ENCODE measurements around the gene LRIT2. TPM values are rescaled to one million over a fixed set of nuclear protein-coding genes. Genes with fewer than 3 reads are reported as not detected.
"Not testable (repeated sequence)": the region's sequence is repeated elsewhere in the genome, so short reads cannot be mapped to it uniquely, and the experiment has no call there.

Gene LRIT2
- total RNA-seq, 2 donors from 2014 or later, result not detected

DNA sequence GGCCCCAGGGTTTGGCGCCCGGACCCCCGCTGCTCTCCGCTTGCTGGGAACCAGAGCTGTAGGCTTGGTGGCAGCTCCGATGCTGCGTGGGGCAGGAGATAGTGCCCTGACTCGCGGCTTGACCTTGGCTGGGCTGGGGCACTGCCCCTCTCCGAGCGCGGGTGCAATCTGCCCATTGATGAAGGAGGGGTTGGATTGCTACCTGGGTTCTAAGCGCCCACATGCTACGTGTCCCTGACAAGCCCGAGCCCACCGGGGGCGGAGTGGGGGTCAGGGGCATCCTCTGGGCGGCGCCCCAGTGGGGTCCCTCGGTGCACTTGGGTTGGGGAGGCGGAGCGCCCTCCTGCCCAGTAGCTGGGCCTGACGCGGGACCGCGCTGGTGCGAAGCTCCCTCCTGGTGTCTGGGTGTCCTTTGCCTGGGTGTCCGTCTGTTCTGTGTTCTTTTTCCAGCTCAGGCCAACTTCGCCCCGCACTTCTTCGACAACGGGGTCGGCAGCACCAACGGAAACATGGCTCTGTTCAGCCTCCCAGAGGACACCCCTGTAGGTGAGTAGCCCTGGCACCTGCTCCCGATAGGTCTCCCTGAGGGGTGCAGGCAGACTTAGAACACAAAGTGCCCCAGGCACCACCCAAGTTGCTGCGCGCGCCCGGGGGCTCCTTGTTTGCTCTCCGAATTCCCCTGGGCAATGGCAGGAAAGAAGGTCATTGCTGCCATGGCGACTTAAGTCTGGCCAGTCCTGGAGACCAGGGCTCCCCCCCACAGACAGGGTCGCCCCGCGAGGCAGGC, 30.1 kb downstream of the LRIT2 start:
- Mint-ChIP-seq H3K27ac (peak overlapping the region; percentile 32), H3K4me3 (peak overlapping the region; percentile 52)

DNA sequence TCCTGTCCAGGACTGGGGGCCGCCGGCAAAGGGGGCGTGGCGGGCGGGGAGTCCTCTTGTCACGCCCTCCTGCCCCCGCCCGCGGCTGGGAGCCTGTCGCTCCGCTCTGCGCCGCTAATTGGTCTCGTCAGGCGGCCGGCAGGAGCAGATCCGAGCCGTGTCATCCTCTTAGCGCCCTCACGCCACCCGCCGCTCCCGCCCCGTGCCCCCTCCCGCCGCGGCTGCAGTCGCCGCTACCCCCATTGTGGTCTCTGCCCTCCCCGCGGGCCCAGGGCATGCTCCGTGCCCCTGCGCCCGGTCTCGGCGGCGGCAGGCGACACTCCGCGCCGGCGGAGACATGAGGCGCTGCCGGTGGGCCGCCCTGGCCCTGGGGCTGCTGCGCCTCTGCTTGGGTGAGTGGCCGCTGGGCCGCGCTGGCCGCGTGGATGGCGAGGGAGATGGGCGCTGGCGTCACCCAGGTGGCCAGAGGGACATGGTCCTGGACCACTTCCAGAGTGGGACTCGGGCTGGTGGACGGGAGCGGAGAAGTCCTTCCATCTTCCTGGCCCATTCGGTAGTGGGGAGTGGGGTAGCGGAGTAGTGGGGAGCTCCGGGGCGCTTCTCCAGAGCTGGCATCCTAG, 30.8 kb downstream of the LRIT2 start, which contains the start of gene CDHR1:
CDHR1 (plus strand) TSS at position 114 of the 620 bp plus-strand sequence; CDS start at position 338, 224 bp downstream.
- H3K9me3 ChIP-seq (ENCODE audit: control insufficient read depth, low read length, poor library complexity, severe bottlenecking), result no peaks in the 10 kb centered on the region
- Mint-ChIP-seq H3K4me3 (peak within 1 kb of the TSS; percentile 57), H3K27me3 (peaks cover 57% of the 10 kb centered on the region), H3K27ac (no peak within 1 kb of the TSS), H3K36me3 (ENCODE audit: low read depth) (peaks cover 8% of the 10 kb centered on the region), H3K4me1 (peaks cover 17% of the 10 kb centered on the region)
- DNase-seq, result peak in 1 of 3 donors; percentile 15
- peak; percentile 67 for ATAC-seq

More for the DNA sequence above, 30.1 kb downstream of the LRIT2 start:
- H3K9me3 ChIP-seq (ENCODE audit: control insufficient read depth, low read length, poor library complexity, severe bottlenecking), result no peaks in the 10 kb centered on the region
- H3K36me3 Mint-ChIP-seq (ENCODE audit: low read depth), result peaks cover 8% of the 10 kb centered on the region
- DNase-seq (no peak), ATAC-seq (no peak)
- peaks cover 58% of the 10 kb centered on the region for H3K27me3 Mint-ChIP-seq
- peaks cover 18% of the 10 kb centered on the region for H3K4me1 Mint-ChIP-seq

DNA sequence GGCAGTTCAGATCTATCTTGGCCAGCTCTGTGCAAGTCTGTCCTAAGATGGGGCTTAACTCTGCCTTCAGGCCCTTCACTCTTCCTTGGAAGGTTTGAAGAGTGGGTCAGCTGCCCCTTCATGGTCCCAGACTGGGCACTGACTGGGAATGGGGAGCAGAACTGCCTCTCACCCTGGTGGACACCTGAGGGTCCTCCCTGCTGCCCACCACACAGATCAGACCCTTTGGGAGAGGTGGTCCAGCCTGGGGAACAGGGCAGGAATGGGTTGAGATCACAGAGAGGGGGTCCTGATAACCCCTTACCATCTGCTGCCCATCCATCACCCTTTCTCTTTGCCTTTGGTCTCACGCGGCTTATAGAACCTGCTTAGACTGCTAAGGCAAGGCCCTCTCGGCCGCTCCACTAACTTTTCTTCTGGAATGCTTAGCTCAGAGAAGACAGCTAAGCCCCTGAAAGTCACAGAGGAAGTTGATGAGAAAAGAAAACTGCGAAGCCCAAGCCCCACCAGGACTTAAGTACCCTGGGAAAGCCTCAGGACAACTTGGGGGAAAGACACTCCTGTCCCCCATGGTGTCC, 31.4 kb downstream of the LRIT2 start:
- Mint-ChIP-seq H3K4me3 (peak overlapping the region; percentile 31), H3K27ac (no peak overlapping the region), H3K27me3 (peaks cover 57% of the 10 kb centered on the region), H3K4me1 (peaks cover 17% of the 10 kb centered on the region), H3K36me3 (ENCODE audit: low read depth) (peaks cover 8% of the 10 kb centered on the region)
- ATAC-seq (no peak), DNase-seq (no peak)
- no peaks in the 10 kb centered on the region for H3K9me3 ChIP-seq (ENCODE audit: control insufficient read depth, low read length, poor library complexity, severe bottlenecking)

DNA sequence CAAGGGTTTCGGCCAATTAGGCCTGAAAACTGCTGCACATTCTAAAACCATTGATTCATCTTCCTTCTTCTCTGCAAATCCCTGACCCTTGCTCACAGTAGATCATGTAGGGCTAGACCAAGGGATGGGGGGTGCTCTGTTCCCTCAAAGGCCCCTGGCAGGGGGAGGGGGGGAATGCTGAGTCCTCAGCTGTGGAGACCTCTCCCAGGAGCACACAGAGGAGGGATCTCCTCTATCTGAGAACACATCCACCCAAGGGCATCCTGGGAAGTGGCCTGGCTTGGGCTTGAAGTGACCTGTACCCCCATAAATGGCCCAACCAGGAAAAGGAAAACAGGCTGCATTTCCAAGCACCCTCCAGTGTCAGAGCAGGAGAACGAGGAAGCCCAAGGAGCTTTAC, 32.0 kb downstream of the LRIT2 start:
- Mint-ChIP-seq H3K27ac (no peak overlapping the region), H3K4me3 (peak overlapping the region; percentile 57), H3K4me1 (peaks cover 14% of the 10 kb centered on the region), H3K27me3 (peaks cover 53% of the 10 kb centered on the region), H3K36me3 (ENCODE audit: low read depth) (peaks cover 4% of the 10 kb centered on the region)
- DNase-seq, result no peak
- no peak for ATAC-seq
- no peaks in the 10 kb centered on the region for H3K9me3 ChIP-seq (ENCODE audit: control insufficient read depth, low read length, poor library complexity, severe bottlenecking)

DNA sequence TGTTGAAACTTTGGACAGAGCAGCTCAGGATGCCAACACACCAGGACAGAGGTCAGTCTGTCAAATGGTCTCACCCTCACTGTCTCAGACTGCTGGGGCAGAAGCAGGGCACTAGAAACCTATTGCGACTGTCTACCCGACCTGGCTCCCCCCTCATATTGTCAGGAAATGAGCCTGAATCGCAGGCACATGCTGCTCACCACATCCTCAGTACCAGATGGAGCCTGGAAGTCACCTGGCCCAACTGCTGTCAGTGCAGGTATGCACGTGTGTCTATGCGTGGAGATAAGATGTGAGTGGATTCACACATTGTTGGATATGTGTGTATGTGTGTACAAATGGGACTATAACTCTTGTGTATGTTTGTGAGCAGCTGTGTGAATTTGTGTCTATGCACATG, 34.2 kb downstream of the LRIT2 start:
- Mint-ChIP-seq H3K27me3 (peaks cover 30% of the 10 kb centered on the region), H3K36me3 (ENCODE audit: low read depth) (no peaks in the 10 kb centered on the region), H3K4me3 (peak overlapping the region; percentile 43), H3K27ac (no peak overlapping the region), H3K4me1 (peaks cover 13% of the 10 kb centered on the region)
- no peaks in the 10 kb centered on the region for H3K9me3 ChIP-seq (ENCODE audit: control insufficient read depth, low read length, poor library complexity, severe bottlenecking)
- no peak for DNase-seq
- peak; percentile 78 for ATAC-seq

DNA sequence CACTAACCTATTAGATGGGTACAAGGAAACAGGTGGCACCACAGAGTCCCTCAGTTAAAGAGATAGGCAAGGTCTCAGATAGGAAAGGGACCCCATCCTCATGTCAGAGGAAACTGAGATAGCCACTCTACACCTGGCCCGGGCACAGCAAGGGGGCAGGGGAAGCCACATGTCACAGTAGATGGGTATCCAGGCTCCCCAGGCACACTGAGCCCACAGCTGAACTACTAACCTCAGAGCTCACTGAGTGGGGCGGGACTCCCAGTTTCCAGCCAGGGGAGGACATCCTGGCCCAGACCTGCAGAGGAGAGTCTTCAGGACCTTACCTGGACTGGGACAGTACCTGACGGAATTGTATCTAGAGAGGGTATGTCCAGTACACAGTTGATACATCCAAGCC, 34.7 kb downstream of the LRIT2 start:
- no peaks in the 10 kb centered on the region for H3K36me3 Mint-ChIP-seq (ENCODE audit: low read depth)
- peaks cover 13% of the 10 kb centered on the region for H3K4me1 Mint-ChIP-seq
- DNase-seq (no peak), ATAC-seq (peak; percentile 8)
- no peak overlapping the region for H3K4me3 Mint-ChIP-seq
- no peak overlapping the region for H3K27ac Mint-ChIP-seq
- peaks cover 26% of the 10 kb centered on the region for H3K27me3 Mint-ChIP-seq
- no peaks in the 10 kb centered on the region for H3K9me3 ChIP-seq (ENCODE audit: control insufficient read depth, low read length, poor library complexity, severe bottlenecking)

DNA sequence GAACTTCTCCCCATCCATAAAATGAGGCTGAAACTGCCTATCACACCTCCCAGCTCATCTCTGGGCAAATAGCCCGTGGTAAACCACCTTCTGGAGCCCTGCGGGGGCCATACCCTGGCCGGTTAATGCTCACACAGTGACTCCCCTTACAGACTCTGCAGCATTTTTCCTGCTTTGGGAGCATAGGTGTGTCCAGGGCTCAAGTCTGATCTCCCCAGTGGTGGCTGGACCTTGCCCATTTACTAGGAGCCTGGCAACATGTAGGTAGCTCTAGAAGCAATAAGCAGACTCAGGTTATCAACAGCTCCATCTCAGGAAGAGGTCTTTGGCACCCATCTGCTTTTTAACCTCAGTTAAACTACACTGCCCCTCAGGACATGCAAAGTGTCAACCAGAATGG, 36.5 kb downstream of the LRIT2 start:
- no peak overlapping the region for H3K4me3 Mint-ChIP-seq
- peaks cover 13% of the 10 kb centered on the region for H3K4me1 Mint-ChIP-seq
- DNase-seq, result no peak
- no peaks in the 10 kb centered on the region for H3K36me3 Mint-ChIP-seq (ENCODE audit: low read depth)
- peaks cover 20% of the 10 kb centered on the region for H3K27me3 Mint-ChIP-seq
- no peaks in the 10 kb centered on the region for H3K9me3 ChIP-seq (ENCODE audit: control insufficient read depth, low read length, poor library complexity, severe bottlenecking)
- no peak for ATAC-seq
- no peak overlapping the region for H3K27ac Mint-ChIP-seq

DNA sequence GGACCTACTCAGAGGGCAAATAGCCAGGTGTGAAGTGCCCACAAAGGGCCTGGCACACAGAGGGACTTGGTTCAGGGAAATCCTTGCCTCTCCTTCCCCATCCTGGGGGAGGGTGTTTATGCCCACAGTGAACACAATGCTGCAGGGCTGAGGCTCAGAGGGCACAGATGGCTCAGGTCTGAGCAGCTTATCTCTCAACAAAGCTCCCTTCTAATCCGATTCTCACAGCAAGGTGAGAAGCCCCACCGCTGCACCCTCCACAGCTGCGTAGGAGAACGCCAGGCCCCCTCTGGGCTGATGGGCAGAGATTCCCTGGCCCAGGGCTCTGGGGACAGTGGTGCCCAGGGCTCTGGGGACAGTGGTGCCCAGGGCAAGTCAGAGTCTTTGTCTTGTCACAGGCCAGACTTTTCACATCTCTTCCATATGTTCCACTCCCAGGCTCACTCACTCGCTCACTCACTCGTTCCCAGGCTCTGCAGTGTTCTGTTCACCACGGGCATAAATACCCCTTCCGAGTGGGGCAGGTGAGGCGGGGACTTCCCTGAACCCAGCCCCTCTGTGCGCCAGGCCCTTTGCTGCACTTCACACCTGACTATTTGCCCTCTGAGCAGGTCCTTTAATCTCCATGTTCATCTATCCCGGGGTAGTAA, 39.7 kb downstream of the LRIT2 start:
- Mint-ChIP-seq H3K36me3 (ENCODE audit: low read depth) (no peaks in the 10 kb centered on the region), H3K27me3 (no peaks in the 10 kb centered on the region), H3K4me1 (peaks cover 4% of the 10 kb centered on the region), H3K27ac (no peak overlapping the region), H3K4me3 (no peak overlapping the region)
- DNase-seq, result no peak
- H3K9me3 ChIP-seq (ENCODE audit: control insufficient read depth, low read length, poor library complexity, severe bottlenecking), result no peaks in the 10 kb centered on the region
- no peak for ATAC-seq

DNA sequence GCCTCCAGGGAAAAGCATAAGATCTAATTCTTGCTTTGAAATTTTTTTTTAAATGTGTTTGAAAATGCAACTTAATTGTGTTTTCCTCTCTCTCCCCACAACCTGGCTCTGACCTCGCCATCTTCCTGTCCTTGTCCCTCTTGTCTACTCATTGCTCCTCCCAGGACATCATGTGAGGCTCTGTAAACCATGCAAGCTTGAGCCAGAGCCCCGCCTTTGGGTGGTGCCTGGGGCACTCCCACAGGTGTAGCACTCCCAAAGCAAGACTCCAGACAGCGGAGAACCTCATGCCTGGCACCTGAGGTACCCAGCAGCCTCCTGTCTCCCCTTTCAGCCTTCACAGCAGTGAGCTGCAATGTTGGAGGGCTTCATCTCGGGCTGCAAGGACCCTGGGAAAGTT, 40.8 kb downstream of the LRIT2 start:
- Mint-ChIP-seq H3K36me3 (ENCODE audit: low read depth) (no peaks in the 10 kb centered on the region), H3K27me3 (no peaks in the 10 kb centered on the region), H3K27ac (peak overlapping the region; percentile 27), H3K4me3 (no peak overlapping the region), H3K4me1 (no peaks in the 10 kb centered on the region)
- DNase-seq (no peak), ATAC-seq (no peak)
- no peaks in the 10 kb centered on the region for H3K9me3 ChIP-seq (ENCODE audit: control insufficient read depth, low read length, poor library complexity, severe bottlenecking)

DNA sequence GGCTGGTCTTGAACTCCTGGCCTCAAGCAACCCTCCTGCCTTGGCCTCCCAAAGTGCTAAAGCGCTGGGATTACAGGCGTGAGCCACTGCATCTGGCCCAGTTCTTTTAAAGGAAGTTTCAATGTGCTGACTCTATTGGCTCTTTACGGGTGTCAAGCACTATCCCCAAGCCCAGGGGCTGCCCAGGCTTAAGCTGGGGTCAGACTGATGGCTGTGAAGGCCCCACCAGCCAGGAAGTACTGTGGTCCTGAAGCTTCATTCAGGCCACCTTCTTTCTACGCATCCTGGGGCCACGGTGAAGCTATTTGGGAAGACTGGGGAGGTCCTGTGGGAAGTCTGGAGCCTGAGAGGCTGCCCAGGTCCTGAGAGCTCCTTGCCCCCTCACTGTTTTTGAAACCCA, 43.7 kb downstream of the LRIT2 start:
- H3K4me3 Mint-ChIP-seq, result no peak overlapping the region
- ATAC-seq, result no peak
- H3K4me1 Mint-ChIP-seq, result peaks cover 3% of the 10 kb centered on the region

DNA sequence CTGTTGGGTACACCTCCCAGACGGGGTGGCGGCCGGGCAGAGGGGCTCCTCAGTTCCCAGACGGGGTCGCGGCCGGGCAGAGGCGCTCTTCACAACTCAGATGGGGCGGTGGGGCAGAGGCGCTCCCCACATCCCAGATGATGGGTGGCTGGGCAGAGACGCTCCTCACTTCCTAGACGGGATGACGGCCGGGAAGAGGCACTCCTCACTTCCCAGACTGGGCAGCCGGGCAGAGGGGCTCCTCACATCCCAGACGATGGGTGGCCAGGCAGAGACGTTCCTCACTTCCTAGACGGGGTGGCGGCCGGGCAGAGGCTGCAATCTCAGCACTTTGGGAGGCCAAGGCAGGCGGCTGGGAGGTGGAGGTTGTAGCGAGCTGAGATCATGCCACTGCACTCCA, 45.0 kb downstream of the LRIT2 start:
- H3K9me3 ChIP-seq (ENCODE audit: control insufficient read depth, low read length, poor library complexity, severe bottlenecking); ATAC-seq; H3K27ac Mint-ChIP-seq; DNase-seq; H3K4me1 Mint-ChIP-seq; H3K36me3 Mint-ChIP-seq (ENCODE audit: low read depth); H3K27me3 Mint-ChIP-seq; H3K4me3 Mint-ChIP-seq: not testable (repeated sequence)

More for the DNA sequence above, 43.7 kb downstream of the LRIT2 start:
- Mint-ChIP-seq H3K36me3 (ENCODE audit: low read depth) (no peaks in the 10 kb centered on the region), H3K27me3 (no peaks in the 10 kb centered on the region), H3K27ac (no peak overlapping the region)
- H3K9me3 ChIP-seq (ENCODE audit: control insufficient read depth, low read length, poor library complexity, severe bottlenecking), result no peaks in the 10 kb centered on the region
- no peak for DNase-seq

DNA sequence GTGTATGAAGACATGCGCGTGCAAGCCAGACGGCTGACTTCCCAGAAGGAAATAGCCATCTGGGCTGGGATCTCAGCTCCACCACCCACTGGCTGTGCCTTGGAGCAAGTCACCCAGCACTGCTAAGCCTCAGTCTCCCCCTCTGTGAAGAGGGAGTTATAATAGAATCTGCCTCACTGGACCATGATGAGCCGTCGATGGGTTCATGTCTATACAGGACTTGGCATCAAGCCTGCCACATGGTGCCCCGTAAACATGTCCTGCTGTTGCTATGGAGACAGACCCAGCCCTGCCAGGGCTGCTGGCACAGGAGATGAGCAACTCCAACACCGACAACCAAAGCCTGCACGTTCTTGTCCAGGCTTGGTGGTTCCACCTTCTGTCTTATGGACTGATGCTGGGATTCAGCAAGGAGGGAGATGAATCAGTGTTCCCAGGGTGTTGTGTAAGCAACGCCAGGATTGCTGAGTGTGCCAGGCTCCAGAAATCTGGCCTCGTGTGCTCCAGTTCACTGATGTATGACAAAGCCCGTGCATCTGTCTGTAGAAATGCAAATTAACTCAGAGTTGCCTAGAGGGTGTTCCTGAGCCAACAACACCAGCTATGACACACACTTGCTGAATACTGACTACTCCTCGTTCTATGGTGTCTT, 46.2 kb downstream of the LRIT2 start:
- H3K4me1 Mint-ChIP-seq, result peaks cover 5% of the 10 kb centered on the region
- no peaks in the 10 kb centered on the region for H3K27me3 Mint-ChIP-seq
- no peaks in the 10 kb centered on the region for H3K36me3 Mint-ChIP-seq (ENCODE audit: low read depth)
- DNase-seq (peak in 1 of 3 donors; percentile 15), ATAC-seq (peak; percentile 72)
- no peaks in the 10 kb centered on the region for H3K9me3 ChIP-seq (ENCODE audit: control insufficient read depth, low read length, poor library complexity, severe bottlenecking)
- no peak overlapping the region for H3K4me3 Mint-ChIP-seq
- no peak overlapping the region for H3K27ac Mint-ChIP-seq

DNA sequence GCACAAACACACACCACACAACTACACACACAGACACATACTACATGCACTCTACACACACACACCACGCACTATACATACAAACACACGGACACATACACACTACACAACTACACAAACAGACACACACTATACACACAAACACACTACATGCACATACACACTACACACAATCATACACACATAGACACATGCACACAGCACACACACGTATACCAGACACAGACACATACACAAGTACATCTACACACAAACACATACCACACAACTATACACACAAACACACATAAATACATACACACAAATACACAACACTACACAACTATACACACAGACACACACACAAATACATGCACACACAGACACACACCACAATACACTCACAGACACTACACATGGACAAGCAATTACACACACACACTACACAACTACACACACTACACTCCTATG, 47.2 kb downstream of the LRIT2 start:
- H3K27ac Mint-ChIP-seq, result no peak overlapping the region
- no peak overlapping the region for H3K4me3 Mint-ChIP-seq
- no peaks in the 10 kb centered on the region for H3K9me3 ChIP-seq (ENCODE audit: control insufficient read depth, low read length, poor library complexity, severe bottlenecking)
- DNase-seq, result no peak
- ATAC-seq, result no peak
- H3K27me3 Mint-ChIP-seq, result no peaks in the 10 kb centered on the region
- peaks cover 5% of the 10 kb centered on the region for H3K4me1 Mint-ChIP-seq
- no peaks in the 10 kb centered on the region for H3K36me3 Mint-ChIP-seq (ENCODE audit: low read depth)

Measured in T-helper 17 cell (primary cell).